Right lobe of liver (tissue), 4 donors: ENCODE data around the gene SAMD11.
"Not testable (repeated sequence)": the region's sequence is repeated elsewhere in the genome, so short reads cannot be mapped to it uniquely, and the experiment has no call there.

Experiments
- CTCF ChIP-seq, 4 donors: fragments of 200-600 bp in 3 of 4; fragments of 450-650 bp in 1 of 4; IDR thresholded peaks; one replicate each; pipeline versions ENCODE4 v1.5.1 to v1.8.0; 2016 to 2022; ENCODE audit warnings: antibody characterized with exemption in 4 of 4, mild to moderate bottlenecking in 2 of 4
- POLR2A ChIP-seq: fragments of 450-650 bp; IDR thresholded peaks from one replicate; pipeline ENCODE4 v1.6.1; 2017; ENCODE audit warnings: antibody characterized with exemption, mild to moderate bottlenecking
- donor health status: DM: no; HTN: no; CAD: no.
- donor health status: DM: no; HTN: no; CAD: no.
- donor health status: DM: no; HTN: yes; CAD: no.

GRCh38 chr1:877209-877986 is 46.3 kb upstream of the SAMD11 start:
- not testable (repeated sequence) for TF ChIP-seq CTCF (IDR thresholded peaks at IDR 0.05); POLR2A
